ENCODE data around the gene KIF18B. TPM values are rescaled to one million over a fixed set of nuclear protein-coding genes. Genes with fewer than 3 reads are reported as not detected.
A peak's percentile ranks its signal among the peaks of the same experiment; 100 is the strongest.

Gene KIF18B
- total RNA-seq, 4 donors from 2014 or later = 0.82 to 7.6 (median 3.7) TPM

DNA sequence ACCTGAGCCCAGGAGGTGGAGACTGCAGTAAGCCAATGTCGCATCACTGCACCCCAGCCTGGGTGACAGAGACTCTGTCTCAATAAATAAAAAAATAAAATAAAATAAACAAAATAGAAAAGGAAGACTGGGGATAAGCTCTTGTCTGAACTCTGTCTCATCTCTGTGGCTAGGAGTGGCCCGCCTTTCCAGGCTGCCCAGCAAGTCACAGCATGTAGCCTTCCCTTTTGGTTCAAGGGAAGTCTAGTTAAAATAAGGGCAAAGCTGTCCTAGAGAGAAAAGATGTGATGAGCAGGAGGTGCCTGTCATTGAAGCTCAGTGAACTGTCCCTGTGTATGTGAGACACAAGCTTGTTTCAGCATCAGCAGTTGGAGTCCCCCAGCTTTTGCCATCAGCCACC is 29.6 kb downstream of the KIF18B start:
- intact Hi-C loops (cut with DNase I; ENCODE audit: low total_unique reads) (no loop called here), in situ Hi-C loops (cut with MboI; ENCODE audit: low pct_ligation_motif_present in 1 of 4, low pct_unique_long_range_greater_than_20kb in 1 of 4, low sequenced_read_pairs in 3 of 4) (loop anchor here in 2 of 4 donors (10.0 kb wide), 2 partner anchors 177 to 187 kb away; no protein-coding TSS in a partner anchor)
- TF ChIP-seq, protein P1, sequence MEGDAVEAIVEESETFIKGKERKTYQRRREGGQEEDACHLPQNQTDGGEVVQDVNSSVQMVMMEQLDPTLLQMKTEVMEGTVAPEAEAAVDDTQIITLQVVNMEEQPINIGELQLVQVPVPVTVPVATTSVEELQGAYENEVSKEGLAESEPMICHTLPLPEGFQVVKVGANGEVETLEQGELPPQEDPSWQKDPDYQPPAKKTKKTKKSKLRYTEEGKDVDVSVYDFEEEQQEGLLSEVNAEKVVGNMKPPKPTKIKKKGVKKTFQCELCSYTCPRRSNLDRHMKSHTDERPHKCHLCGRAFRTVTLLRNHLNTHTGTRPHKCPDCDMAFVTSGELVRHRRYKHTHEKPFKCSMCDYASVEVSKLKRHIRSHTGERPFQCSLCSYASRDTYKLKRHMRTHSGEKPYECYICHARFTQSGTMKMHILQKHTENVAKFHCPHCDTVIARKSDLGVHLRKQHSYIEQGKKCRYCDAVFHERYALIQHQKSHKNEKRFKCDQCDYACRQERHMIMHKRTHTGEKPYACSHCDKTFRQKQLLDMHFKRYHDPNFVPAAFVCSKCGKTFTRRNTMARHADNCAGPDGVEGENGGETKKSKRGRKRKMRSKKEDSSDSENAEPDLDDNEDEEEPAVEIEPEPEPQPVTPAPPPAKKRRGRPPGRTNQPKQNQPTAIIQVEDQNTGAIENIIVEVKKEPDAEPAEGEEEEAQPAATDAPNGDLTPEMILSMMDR (IDR thresholded peaks at IDR 0.05) = no peak
- Histone ChIP-seq H3K27me3 (peaks cover 16% of the 10 kb centered on the region), H3K4me1 (peaks cover 0 to 8% (median 2%) of the 10 kb centered on the region in 4 donors), H3K27ac (no peak overlapping the region), H3K9me3 (no peaks in the 10 kb centered on the region), H3K4me3 (no peak overlapping the region), H3K36me3 (no peaks in the 10 kb centered on the region)
- 95 to 96% methylated on average over 2 of the region's 2 CpGs for WGBS, 2 donors (ENCODE audit: low coverage in 1 of 2)
- no peak for DNase-seq

DNA sequence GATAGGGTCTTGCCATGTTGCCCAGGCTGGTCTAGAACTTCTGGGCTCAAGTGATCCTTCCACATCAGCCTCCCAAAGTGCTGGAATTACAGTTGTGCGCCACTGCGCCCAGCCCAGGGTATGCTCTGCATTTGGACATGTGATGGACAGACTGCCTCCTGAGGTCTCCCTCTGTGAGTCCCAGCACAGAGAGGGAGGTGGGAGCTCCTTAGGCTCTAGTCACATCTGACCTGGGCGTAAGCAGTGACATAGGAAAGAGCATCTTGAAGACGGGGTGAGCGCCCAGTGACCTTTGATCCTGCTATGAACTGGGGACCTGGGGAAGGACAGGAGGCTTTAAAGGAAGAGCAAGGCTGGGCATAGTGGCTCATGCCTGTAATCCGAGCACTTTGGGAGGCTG is 30.1 kb downstream of the KIF18B start:
- no peak overlapping the region for H3K27ac ChIP-seq
- no peak overlapping the region for H3K4me3 ChIP-seq
- WGBS, 2 donors (ENCODE audit: low coverage in 1 of 2) = 85 to 100% methylated on average over 1 to 6 of the region's 6 CpGs
- H3K36me3 ChIP-seq = no peaks in the 10 kb centered on the region
- intact Hi-C loops (cut with DNase I; ENCODE audit: low total_unique reads) (no loop called here), in situ Hi-C loops (cut with MboI; ENCODE audit: low pct_ligation_motif_present in 1 of 4, low pct_unique_long_range_greater_than_20kb in 1 of 4, low sequenced_read_pairs in 3 of 4) (loop anchor here in 2 of 4 donors (10.0 kb wide), 2 partner anchors 177 to 187 kb away; no protein-coding TSS in a partner anchor)
- H3K4me1 ChIP-seq = peaks cover 0 to 8% (median 2%) of the 10 kb centered on the region in 4 donors
- H3K27me3 ChIP-seq = peaks cover 22% of the 10 kb centered on the region
- TF ChIP-seq, protein P1 (IDR thresholded peaks at IDR 0.05) = no peak
- TF ChIP-seq POLR2AphosphoS5 (IDR thresholded peaks at IDR 0.05) (no peak), EP300 (IDR thresholded peaks at IDR 0.05; ENCODE audit: low read depth) (no peak), POLR2A (IDR thresholded peaks at IDR 0.05) (no peak)
- no peaks in the 10 kb centered on the region for H3K9me3 ChIP-seq
- DNase-seq = no peak

DNA sequence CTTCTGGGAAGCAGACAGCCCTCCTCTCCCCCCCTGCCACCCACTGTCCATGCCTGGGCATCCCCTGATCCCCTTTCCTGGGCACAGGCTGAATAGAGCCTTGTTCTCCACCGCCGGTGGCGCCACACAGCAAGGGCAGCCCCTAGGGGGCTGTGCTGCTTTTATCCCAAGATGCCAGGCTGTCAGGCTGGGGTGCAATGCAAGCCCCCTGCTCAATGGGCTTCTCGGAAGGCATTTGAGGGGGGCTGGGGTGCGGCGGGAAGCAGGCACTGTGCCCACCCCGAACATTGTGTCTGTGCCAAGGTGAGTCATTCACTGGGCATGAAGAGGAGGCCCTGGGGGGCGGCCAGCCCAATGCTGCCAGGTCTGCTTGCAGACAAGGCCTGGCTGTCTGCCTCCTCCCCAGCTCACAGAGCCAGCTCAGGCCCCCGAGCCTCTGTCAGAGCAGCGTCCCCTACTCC is 30.8 kb downstream of the KIF18B start:
- intact Hi-C loops (cut with DNase I; ENCODE audit: low total_unique reads) = no loop called here
- in situ Hi-C loops (cut with MboI; ENCODE audit: low pct_ligation_motif_present in 1 of 4, low pct_unique_long_range_greater_than_20kb in 1 of 4, low sequenced_read_pairs in 3 of 4) = loop anchor here in 2 of 4 donors (10.0 kb wide), 2 partner anchors 178 to 188 kb away; no protein-coding TSS in a partner anchor
- Histone ChIP-seq H3K36me3 (no peaks in the 10 kb centered on the region), H3K27ac (peak overlapping the region; percentile 12 to 41 (median 26)), H3K9me3 (no peaks in the 10 kb centered on the region), H3K27me3 (peaks cover 28% of the 10 kb centered on the region), H3K4me3 (no peak overlapping the region), H3K4me1 (peaks cover 0 to 8% (median 2%) of the 10 kb centered on the region in 4 donors)
- 64% methylated on average over 10 of the region's 10 CpGs; no CpG with 5 or more reads in 1 of the 2 donors for WGBS, 2 donors (ENCODE audit: low coverage in 1 of 2)
- DNase-seq = peak; percentile 28
- TF ChIP-seq EP300 (IDR thresholded peaks at IDR 0.05; ENCODE audit: low read depth) = no peak
- TF ChIP-seq, protein P1 (IDR thresholded peaks at IDR 0.05) = no peak
- no peak for TF ChIP-seq POLR2AphosphoS5 (IDR thresholded peaks at IDR 0.05)
- TF ChIP-seq POLR2A (IDR thresholded peaks at IDR 0.05) = no peak

DNA sequence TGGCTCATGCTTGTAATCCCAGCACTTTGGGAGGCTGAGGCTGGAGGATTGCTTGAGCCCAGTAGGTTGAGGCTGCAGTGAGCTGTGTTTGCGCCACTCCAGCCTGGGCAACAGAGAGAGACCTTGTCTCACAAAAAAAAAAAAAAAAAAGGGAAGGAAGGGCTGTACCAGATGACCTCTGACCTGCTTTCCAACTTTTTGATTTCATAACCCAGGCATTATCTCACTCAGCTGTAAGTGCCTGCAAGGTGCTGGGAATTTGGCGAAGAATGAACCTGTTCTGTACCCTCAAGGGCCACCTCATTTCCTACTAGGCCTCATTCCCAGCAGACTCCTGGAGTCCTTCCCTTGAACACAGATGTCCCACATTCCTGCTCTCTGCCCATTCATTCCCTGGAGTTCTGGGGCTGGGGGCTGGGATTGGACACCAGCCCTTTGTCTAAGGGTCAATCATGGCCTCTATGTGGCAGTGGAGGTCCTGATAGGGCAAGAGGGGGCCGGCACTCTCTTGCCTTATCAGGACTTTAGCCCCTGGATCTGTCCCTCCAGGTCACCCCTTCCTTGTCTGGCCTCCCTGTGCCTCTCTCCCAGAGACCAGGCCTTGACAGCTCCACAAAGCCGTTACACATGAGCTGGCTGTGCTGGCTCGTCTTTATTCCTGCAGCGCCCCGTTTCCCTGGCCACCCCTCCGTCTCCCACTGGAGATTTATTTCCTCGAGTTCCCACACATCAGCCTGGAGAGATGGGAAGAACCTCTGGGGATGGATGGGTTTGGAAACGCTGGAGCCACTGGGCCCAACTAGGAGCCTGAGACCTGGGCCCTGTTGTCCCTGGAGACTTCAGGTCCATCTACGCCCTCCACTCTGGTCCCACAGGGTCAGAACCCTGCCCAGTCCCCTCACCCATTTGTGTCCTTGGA is 31.5 kb downstream of the KIF18B start:
- H3K9me3 ChIP-seq = no peaks in the 10 kb centered on the region
- no peak overlapping the region for H3K4me3 ChIP-seq
- no peaks in the 10 kb centered on the region for H3K36me3 ChIP-seq
- no peak for DNase-seq
- H3K27me3 ChIP-seq = peaks cover 30% of the 10 kb centered on the region
- TF ChIP-seq, protein P1 (IDR thresholded peaks at IDR 0.05) = no peak
- TF ChIP-seq POLR2A (IDR thresholded peaks at IDR 0.05) = no peak
- no peak for TF ChIP-seq POLR2AphosphoS5 (IDR thresholded peaks at IDR 0.05)
- TF ChIP-seq EP300 (IDR thresholded peaks at IDR 0.05; ENCODE audit: low read depth) = no peak
- intact Hi-C loops (cut with DNase I; ENCODE audit: low total_unique reads) (no loop called here), in situ Hi-C loops (cut with MboI; ENCODE audit: low pct_ligation_motif_present in 1 of 4, low pct_unique_long_range_greater_than_20kb in 1 of 4, low sequenced_read_pairs in 3 of 4) (loop anchor here in 2 of 4 donors (10.0 kb wide), 2 partner anchors 179 to 189 kb away; no protein-coding TSS in a partner anchor)
- WGBS, 2 donors (ENCODE audit: low coverage in 1 of 2) = 69 to 85% methylated on average over 4 to 11 of the region's 11 CpGs
- H3K4me1 ChIP-seq = peaks cover 5 to 15% (median 9%) of the 10 kb centered on the region in 4 donors
- H3K27ac ChIP-seq = peak overlapping the region; percentile 12 to 41 (median 26)
